ENCODE measurements around the gene CIB2.
A peak's percentile ranks its signal among the peaks of the same experiment; 100 is the strongest.

CIB2 gene

DNA sequence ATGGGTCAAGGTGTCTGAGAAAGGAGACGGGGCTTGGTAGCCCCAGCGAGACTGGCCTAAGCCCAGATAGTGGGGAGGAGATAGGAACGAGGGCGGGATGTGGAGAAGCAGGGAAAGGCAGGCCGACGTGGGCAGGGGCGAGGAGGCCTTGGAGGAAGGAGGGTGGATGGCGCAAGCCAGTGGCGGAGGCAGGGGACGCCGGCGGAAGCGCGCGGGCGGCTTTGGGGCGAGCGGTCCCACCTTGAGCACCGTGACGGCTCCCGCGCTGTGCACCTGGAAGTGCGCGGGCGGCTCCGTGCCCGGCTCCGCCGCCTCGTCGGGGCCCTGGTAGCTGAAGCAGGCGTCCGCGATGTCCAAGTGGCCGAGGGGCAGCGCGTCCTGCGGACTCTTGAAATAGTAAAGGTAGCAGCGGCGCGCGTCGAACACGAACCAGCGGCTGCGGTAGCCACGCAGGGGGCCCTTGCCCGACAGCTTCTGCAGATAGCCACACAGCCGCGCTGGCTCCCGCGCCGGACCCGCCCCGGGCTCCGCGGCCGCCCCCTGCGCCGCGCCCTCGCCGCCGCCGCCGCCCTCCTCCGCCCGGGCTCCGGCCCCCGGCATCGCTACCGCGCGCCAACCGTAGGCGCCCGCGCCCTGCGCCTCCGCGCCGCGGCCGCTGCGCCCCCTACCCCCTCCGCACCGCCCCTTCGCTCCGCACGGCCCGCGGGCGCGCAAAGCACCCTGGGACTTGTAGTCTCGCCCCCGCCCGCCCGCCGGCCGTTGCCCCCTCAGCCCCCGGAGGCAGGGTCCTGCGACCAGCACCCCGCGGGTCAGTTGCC, 54.0 kb downstream of the CIB2 start, which contains the start of gene TBC1D2B:
TSS of gene TBC1D2B (minus strand) at position 659 of the 818 bp plus-strand sequence. CDS start at position 600, 59 bp downstream.
- Histone ChIP-seq H3K4me3 (ENCODE audit: low read length) (peak within 1 kb of the TSS; percentile 86), H3K27ac (ENCODE audit: low read length) (no peak within 1 kb of the TSS), H3K4me1 (ENCODE audit: insufficient read depth, low read length) (peaks cover 5% of the 10 kb centered on the region; the same call in 1 of the 2 replicates), H3K9ac (ENCODE audit: low read depth, low read length) (peak within 1 kb of the TSS; percentile 62; the same call in 1 of the 2 replicates), H3K36me3 (ENCODE audit: insufficient read depth, low read depth, low read length) (no peaks in the 10 kb centered on the region), H3K9me3 (ENCODE audit: insufficient read depth, low read depth, low read length) (no peaks in the 10 kb centered on the region), H3K27me3 (ENCODE audit: insufficient read depth, low read length) (peaks cover 5% of the 10 kb centered on the region; the same call in 1 of the 2 replicates)

DNA sequence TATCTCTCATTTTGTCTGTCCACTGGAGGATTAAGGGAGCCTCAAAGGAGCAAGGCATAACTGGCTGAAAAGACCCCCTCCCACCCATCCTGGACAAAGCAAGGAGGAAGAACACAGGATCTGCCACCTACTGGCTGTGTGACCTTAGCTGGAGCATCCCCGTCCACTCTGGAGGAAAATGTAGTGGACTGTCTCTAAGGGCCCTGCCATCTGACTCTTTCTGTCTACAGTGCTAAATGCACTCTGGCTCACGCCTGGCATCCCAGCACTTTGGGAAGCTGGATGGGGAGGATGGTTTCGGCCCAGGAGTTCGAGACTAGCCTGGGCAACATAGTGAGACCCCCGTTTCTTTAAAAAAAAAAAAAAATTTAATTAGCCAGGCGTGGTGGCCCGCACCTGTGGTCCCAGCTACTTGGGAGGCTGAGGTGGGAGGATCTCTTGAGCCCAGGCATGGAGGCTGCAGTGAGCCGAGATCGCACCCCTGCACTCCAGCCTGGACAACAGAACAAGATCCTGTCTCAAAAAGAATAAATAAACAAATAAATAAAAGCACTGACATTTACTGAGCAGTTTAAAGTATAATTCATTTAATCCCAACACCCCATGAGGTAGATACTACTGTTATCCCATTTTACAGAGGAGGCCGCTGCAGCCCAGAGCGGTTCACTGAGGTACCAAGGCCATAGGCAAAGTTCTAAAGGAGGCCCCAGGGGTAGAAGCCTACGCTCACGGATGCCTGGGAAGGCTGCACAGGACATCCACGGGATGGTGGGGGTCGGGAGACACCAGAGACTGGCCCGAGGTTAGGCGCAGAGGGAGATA, 54.8 kb downstream of the CIB2 start:
- peak overlapping the region; percentile 86 for H3K4me3 ChIP-seq (ENCODE audit: low read length)
- H3K27me3 ChIP-seq (ENCODE audit: insufficient read depth, low read length): peaks cover 5% of the 10 kb centered on the region; the same call in 1 of the 2 replicates
- H3K9me3 ChIP-seq (ENCODE audit: insufficient read depth, low read depth, low read length): no peaks in the 10 kb centered on the region
- no peak overlapping the region for H3K27ac ChIP-seq (ENCODE audit: low read length)
- peaks cover 11% of the 10 kb centered on the region; the same call in 1 of the 2 replicates for H3K4me1 ChIP-seq (ENCODE audit: insufficient read depth, low read length)
- H3K36me3 ChIP-seq (ENCODE audit: insufficient read depth, low read depth, low read length): no peaks in the 10 kb centered on the region
- peak overlapping the region; percentile 62; the same call in 1 of the 2 replicates for H3K9ac ChIP-seq (ENCODE audit: low read depth, low read length)

DNA sequence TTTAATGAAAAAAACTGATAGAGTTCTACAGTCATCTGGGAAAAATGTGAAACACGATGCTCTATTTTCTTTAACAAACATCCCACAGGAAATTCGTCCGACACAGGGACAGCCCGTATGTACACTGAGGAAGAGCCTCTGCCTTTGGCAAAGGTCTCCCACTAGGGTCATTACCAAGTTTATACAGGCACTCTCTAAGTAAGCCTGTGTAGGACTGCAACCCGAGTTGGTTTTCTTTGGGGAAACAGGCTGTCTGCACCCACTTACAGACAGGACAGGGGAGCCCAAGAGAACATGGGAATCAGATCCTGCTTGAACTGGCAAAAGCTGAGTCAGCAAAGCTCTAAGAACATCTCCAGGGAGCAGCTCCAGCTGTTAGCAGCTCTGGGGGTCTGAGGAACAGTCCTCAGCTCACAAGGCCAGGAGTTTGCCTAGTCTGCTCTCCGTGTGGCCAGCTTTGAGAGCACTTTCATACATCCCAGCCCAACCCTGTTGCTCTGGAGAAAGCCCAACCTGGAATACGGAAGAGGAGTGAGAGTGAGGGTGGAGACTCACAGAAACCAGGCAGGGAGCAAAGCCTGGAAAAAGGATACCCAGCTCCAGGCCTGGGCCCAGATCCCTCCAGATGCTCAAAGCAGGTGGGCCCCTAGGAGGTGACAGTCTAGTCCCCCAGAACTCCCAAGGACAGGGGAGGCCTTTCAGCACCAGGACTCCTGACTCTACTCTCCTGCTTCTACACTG, 55.6 kb downstream of the CIB2 start:
- H3K27ac ChIP-seq (ENCODE audit: low read length): no peak overlapping the region
- peaks cover 12% of the 10 kb centered on the region; the same call in 1 of the 2 replicates for H3K4me1 ChIP-seq (ENCODE audit: insufficient read depth, low read length)
- H3K36me3 ChIP-seq (ENCODE audit: insufficient read depth, low read depth, low read length): no peaks in the 10 kb centered on the region
- peak overlapping the region; percentile 36; the same call in 1 of the 2 replicates for H3K4me3 ChIP-seq (ENCODE audit: low read length)
- H3K27me3 ChIP-seq (ENCODE audit: insufficient read depth, low read length): peaks cover 5% of the 10 kb centered on the region; the same call in 1 of the 2 replicates
- H3K9me3 ChIP-seq (ENCODE audit: insufficient read depth, low read depth, low read length): no peaks in the 10 kb centered on the region
- peak overlapping the region; percentile 62; the same call in 1 of the 2 replicates for H3K9ac ChIP-seq (ENCODE audit: low read depth, low read length)

DNA sequence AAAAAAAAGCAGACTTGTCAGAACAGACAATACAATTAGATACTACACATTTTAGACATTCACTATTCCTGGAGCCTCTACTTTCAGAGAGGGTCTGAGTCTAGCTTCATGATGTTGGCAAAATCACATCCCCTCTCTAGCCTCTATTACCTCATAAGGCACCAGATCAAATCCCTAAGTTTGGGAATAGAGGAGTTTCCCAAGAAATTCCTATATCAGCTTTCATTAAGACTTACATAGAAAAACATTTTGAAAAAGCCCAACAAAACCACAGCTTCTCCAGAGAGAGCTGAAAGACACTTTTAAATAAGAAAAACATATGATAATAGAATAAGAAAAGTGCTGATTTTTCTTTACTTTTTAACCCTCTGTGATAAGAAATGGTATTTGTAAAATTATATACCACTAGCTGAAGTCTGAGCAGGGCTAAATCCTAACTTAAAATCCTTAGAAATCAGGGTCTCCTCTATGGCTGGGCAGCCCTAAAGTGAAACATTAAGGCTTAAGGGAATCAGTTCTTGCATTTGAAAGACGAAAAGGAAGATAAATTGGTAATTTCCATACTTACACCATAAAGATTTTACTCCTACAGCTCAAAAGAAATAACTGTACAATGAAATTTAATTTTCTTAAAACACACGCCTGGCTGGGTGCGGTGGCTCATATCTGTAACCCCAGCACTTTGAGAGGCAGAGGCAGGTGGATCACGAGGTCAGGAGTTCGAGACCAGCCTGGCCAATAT, 58.0 kb downstream of the CIB2 start:
- Histone ChIP-seq H3K4me1 (ENCODE audit: insufficient read depth, low read length) (peaks cover 32% of the 10 kb centered on the region), H3K9me3 (ENCODE audit: insufficient read depth, low read depth, low read length) (no peaks in the 10 kb centered on the region), H3K4me3 (ENCODE audit: low read length) (no peak overlapping the region), H3K9ac (ENCODE audit: low read depth, low read length) (no peak overlapping the region), H3K27ac (ENCODE audit: low read length) (no peak overlapping the region), H3K36me3 (ENCODE audit: insufficient read depth, low read depth, low read length) (no peaks in the 10 kb centered on the region), H3K27me3 (ENCODE audit: insufficient read depth, low read length) (peaks cover 5% of the 10 kb centered on the region; the same call in 1 of the 2 replicates)

DNA sequence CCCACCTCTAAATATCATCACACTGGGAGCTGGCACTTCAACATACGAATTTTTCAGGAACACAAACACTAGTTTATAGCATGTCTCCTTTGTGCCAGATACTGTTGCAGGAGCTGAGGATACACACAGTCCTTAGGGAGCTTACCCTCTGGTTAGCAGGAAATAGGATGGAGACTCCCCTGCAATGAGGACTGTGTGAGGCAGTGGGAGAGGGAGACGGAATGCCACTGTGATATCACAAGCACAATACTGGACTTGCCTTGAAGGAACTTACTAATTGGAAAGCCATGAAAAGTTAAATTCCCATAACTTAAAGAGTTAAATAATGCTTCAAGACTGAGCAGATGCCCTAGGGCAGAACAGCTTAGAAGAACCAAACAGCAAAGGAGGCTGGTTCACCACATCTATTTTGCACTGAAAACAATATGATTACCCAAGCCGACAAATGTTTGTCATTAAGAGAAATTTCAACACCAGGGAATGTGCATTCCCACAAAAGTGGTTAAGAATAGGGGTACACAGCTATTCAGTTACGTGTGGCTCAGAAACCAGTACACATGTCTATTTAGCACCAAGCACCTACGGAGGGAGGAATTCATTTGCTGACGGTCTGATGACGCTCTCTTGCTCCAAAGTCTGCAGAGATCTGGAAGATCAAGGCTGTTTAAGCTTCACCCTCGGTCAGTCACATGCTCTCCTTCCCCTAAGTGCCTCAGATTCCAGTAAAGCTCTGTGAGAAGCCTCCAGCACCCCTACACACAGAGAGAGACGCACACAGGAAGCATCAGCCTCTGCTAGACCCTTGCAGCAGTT, 59.0 kb downstream of the CIB2 start:
- no peaks in the 10 kb centered on the region for H3K9me3 ChIP-seq (ENCODE audit: insufficient read depth, low read depth, low read length)
- H3K4me3 ChIP-seq (ENCODE audit: low read length): no peak overlapping the region
- H3K4me1 ChIP-seq (ENCODE audit: insufficient read depth, low read length): peaks cover 38% of the 10 kb centered on the region
- no peak overlapping the region for H3K9ac ChIP-seq (ENCODE audit: low read depth, low read length)
- no peak overlapping the region for H3K27ac ChIP-seq (ENCODE audit: low read length)
- H3K27me3 ChIP-seq (ENCODE audit: insufficient read depth, low read length): peaks cover 5% of the 10 kb centered on the region; the same call in 1 of the 2 replicates
- H3K36me3 ChIP-seq (ENCODE audit: insufficient read depth, low read depth, low read length): no peaks in the 10 kb centered on the region

DNA sequence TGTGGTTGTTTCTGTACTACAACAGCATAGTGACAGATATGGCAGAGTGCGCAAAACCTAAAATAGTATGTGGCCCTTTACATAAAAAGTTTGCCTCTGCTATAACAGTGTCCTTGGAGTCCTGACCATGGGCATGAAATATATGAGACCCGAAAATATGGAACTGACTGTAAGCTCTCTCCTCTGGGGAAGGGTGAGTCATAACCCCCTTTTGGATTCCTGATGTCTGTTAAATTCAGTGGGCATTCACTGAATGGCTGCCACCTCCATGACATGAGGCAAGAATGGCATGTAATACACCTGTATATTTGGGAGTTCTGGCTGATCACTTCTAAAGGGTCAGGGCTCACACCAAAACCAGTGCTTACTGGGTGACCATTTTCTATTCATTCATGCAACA, 59.9 kb downstream of the CIB2 start:
- no peaks in the 10 kb centered on the region for H3K9me3 ChIP-seq (ENCODE audit: insufficient read depth, low read depth, low read length)
- no peak overlapping the region for H3K27ac ChIP-seq (ENCODE audit: low read length)
- H3K9ac ChIP-seq (ENCODE audit: low read depth, low read length): no peak overlapping the region
- no peaks in the 10 kb centered on the region for H3K36me3 ChIP-seq (ENCODE audit: insufficient read depth, low read depth, low read length)
- H3K4me3 ChIP-seq (ENCODE audit: low read length): no peak overlapping the region
- no peaks in the 10 kb centered on the region for H3K27me3 ChIP-seq (ENCODE audit: insufficient read depth, low read length)
- H3K4me1 ChIP-seq (ENCODE audit: insufficient read depth, low read length): peaks cover 46% of the 10 kb centered on the region

DNA sequence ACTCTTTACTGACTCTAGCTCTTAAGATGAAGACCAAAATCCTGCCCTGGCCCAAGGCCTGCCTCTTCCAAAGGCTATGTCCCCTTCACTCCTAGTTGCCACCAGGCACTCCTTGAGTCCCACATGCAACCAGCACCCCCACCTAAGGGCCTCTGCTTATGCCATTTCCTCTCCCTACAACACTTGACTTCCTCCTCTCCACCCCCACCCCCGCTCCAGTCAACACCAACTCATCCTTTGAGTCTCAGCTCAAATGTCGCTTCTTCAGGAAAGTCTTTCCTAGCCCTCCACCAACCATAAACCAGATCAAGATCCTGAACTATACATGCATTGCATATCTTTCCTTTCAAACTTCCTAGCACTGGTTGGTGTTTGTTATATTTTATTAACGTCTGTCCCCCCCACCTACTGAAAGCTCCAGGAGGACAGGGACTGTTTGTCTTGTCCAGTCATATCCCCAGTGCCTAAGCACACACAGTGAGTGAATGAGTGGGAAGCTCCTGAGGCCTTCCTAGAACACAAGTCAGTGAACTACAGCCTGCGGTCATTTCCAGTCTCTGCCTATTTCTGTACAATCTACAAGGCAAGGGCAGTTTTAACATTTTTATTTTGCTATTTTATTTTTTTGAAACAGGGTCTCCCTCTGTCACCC, 61.1 kb downstream of the CIB2 start:
- no peak overlapping the region for H3K27ac ChIP-seq (ENCODE audit: low read length)
- H3K9me3 ChIP-seq (ENCODE audit: insufficient read depth, low read depth, low read length): no peaks in the 10 kb centered on the region
- H3K36me3 ChIP-seq (ENCODE audit: insufficient read depth, low read depth, low read length): no peaks in the 10 kb centered on the region
- H3K27me3 ChIP-seq (ENCODE audit: insufficient read depth, low read length): no peaks in the 10 kb centered on the region
- H3K4me1 ChIP-seq (ENCODE audit: insufficient read depth, low read length): peaks cover 51% of the 10 kb centered on the region
- no peak overlapping the region for H3K9ac ChIP-seq (ENCODE audit: low read depth, low read length)
- no peak overlapping the region for H3K4me3 ChIP-seq (ENCODE audit: low read length)

DNA sequence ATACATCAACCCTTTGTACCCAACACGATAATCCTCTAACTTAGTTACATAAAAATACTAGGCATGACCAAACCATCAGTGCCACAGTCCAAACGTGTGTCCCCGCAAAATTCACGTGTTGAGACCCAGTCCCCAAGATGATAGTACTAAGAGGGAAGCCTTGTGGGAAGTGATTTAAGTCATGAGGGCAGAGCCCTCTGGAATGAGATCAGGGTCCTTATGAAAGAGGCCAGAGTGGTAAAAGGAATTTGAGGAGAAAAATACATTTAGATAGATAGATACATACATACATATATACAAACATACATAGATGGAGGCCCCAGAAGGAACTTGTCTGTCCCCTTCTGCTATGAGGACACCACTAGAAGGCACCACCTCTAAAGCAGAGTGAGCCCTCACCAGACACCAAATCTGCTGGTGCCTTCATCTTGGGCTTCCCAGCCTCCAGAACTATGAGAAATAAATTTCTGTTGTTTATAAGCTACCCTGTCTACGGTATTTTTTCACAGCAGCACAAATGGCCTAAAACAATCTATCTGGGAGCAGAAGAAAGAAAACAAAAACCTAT, 61.7 kb downstream of the CIB2 start:
- Histone ChIP-seq H3K4me3 (ENCODE audit: low read length) (no peak overlapping the region), H3K27me3 (ENCODE audit: insufficient read depth, low read length) (no peaks in the 10 kb centered on the region), H3K36me3 (ENCODE audit: insufficient read depth, low read depth, low read length) (no peaks in the 10 kb centered on the region), H3K4me1 (ENCODE audit: insufficient read depth, low read length) (peaks cover 51% of the 10 kb centered on the region), H3K9me3 (ENCODE audit: insufficient read depth, low read depth, low read length) (no peaks in the 10 kb centered on the region), H3K27ac (ENCODE audit: low read length) (no peak overlapping the region), H3K9ac (ENCODE audit: low read depth, low read length) (no peak overlapping the region)

DNA sequence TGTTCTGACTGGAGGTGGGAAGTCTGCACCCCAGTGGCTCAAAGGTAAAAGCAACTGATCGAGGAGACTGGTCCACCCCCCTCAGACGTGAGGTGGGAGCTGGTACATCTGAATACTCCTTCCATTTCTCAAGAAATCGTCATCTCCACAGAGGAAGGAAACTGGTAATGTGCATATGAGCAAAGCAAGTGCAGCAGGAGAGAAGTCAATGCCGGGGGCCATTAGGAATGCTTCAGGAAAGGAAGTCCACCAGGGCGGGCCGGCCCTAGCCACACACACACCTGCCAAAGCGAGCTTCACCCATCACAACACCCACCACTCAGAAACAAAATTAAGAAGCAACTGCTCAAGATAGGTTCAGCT, 62.2 kb downstream of the CIB2 start:
- Histone ChIP-seq H3K27ac (ENCODE audit: low read length) (no peak overlapping the region), H3K9ac (ENCODE audit: low read depth, low read length) (no peak overlapping the region; the same call in 1 of the 2 replicates), H3K36me3 (ENCODE audit: insufficient read depth, low read depth, low read length) (no peaks in the 10 kb centered on the region), H3K27me3 (ENCODE audit: insufficient read depth, low read length) (no peaks in the 10 kb centered on the region), H3K4me1 (ENCODE audit: insufficient read depth, low read length) (peaks cover 51% of the 10 kb centered on the region), H3K9me3 (ENCODE audit: insufficient read depth, low read depth, low read length) (no peaks in the 10 kb centered on the region), H3K4me3 (ENCODE audit: low read length) (no peak overlapping the region)

All from iPS-20b (cell line).